ENCODE results near the gene CRX. TPM values are rescaled to one million over a fixed set of nuclear protein-coding genes. Genes with fewer than 3 reads are reported as not detected.
"Not testable (repeated sequence)": the region's sequence is repeated elsewhere in the genome, so short reads cannot be mapped to it uniquely, and the experiment has no call there.

The CRX gene
- total and polyA plus RNA-seq, 2 experiments from 2014 or later, result not detected

DNA sequence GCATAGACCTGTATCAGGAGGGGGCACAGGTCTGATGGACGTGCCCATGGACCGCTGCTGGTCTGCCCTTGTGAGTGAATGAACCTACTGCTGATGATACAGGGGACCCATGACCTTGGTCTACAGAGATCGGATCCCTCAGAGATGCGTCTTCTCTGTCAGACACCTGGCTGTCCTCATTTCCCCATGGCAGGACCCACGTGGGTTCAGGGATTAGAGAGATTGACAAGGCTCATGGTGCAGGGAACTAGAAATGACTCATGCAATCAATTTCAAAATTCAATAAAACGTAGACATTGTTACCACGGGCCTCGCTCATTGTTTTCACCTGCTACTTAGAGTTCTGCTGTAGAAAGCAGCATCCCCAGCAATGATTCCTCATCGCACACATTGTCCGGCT lies 16.4 kb upstream of the CRX start:
- WGBS, 2 experiments (ENCODE audit: low coverage in 1 of 2, low lambda C conversion rate in 2 of 2, missing lambda C conversion rate in 2 of 2), result 66 to 72% methylated on average over 10 of the region's 10 CpGs
- DNase-seq, result no peak
- in situ Hi-C loops (cut with MboI), result no loop called here

GRCh38 chr19:47806435-47806834 lies 15.3 kb upstream of the CRX start:
- no peak overlapping the region for H3K27ac ChIP-seq
- no peaks in the 10 kb centered on the region for H3F3A ChIP-seq (ENCODE audit: insufficient read depth)
- no peak overlapping the region for H3K4me2 ChIP-seq (ENCODE audit: unreplicated experiment)
- no peak overlapping the region for H3K9ac ChIP-seq
- DNase-seq, result no peak
- H3K9me3 ChIP-seq (ENCODE audit: low read depth), result no peaks in the 10 kb centered on the region
- H3K4me3 ChIP-seq, result no peak overlapping the region
- no peaks in the 10 kb centered on the region for H3K4me1 ChIP-seq (ENCODE audit: insufficient read depth)
- H3K79me2 ChIP-seq (ENCODE audit: insufficient read depth), result no peaks in the 10 kb centered on the region
- H3K9me2 ChIP-seq (ENCODE audit: insufficient read depth), result no peaks in the 10 kb centered on the region
- no peaks in the 10 kb centered on the region for H3K36me3 ChIP-seq (ENCODE audit: low read depth)
- TF ChIP-seq EZH2phosphoT487 (IDR thresholded peaks at IDR 0.05; ENCODE audit: insufficient read depth, low read depth), result no peak
- no peak for TF ChIP-seq EZH2 (IDR thresholded peaks at IDR 0.05; ENCODE audit: insufficient read depth, poor library complexity, severe bottlenecking)
- in situ Hi-C loops (cut with MboI), result no loop called here
- WGBS, 2 experiments (ENCODE audit: low coverage in 1 of 2, low lambda C conversion rate in 2 of 2, missing lambda C conversion rate in 2 of 2), result 64% methylated on average over 6 of the region's 6 CpGs
- H2AFZ ChIP-seq, result no peak overlapping the region
- H3K27me3 ChIP-seq (replicated peaks; ENCODE audit: insufficient read depth), result no peaks in the 10 kb centered on the region
- H4K20me1 ChIP-seq (ENCODE audit: insufficient read depth), result no peaks in the 10 kb centered on the region

More for the DNA sequence above, 16.4 kb upstream of the CRX start:
- no peak overlapping the region for H3K27ac ChIP-seq
- H3K4me3 ChIP-seq, result no peak overlapping the region
- H3K27me3 ChIP-seq (replicated peaks; ENCODE audit: insufficient read depth), result no peaks in the 10 kb centered on the region
- H3F3A ChIP-seq (ENCODE audit: insufficient read depth), result no peaks in the 10 kb centered on the region
- no peaks in the 10 kb centered on the region for H3K9me2 ChIP-seq (ENCODE audit: insufficient read depth)
- no peaks in the 10 kb centered on the region for H3K4me1 ChIP-seq (ENCODE audit: insufficient read depth)
- H3K36me3 ChIP-seq (ENCODE audit: low read depth), result no peaks in the 10 kb centered on the region
- no peak overlapping the region for H2AFZ ChIP-seq
- H3K9me3 ChIP-seq (ENCODE audit: low read depth), result no peaks in the 10 kb centered on the region
- no peak overlapping the region for H3K9ac ChIP-seq
- no peak overlapping the region for H3K4me2 ChIP-seq (ENCODE audit: unreplicated experiment)
- TF ChIP-seq EZH2 (IDR thresholded peaks at IDR 0.05; ENCODE audit: insufficient read depth, poor library complexity, severe bottlenecking) (no peak), EZH2phosphoT487 (IDR thresholded peaks at IDR 0.05; ENCODE audit: insufficient read depth, low read depth) (no peak)
- no peaks in the 10 kb centered on the region for H3K79me2 ChIP-seq (ENCODE audit: insufficient read depth)
- no peaks in the 10 kb centered on the region for H4K20me1 ChIP-seq (ENCODE audit: insufficient read depth)

GRCh38 chr19:47813304-47813994 lies 8.3 kb upstream of the CRX start:
- no peaks in the 10 kb centered on the region for H3K4me1 ChIP-seq (ENCODE audit: insufficient read depth)
- H3F3A ChIP-seq (ENCODE audit: insufficient read depth), result no peaks in the 10 kb centered on the region
- 41 to 46% methylated on average over 13 to 17 of the region's 17 CpGs for WGBS, 2 experiments (ENCODE audit: low coverage in 1 of 2, low lambda C conversion rate in 2 of 2, missing lambda C conversion rate in 2 of 2)
- no peak overlapping the region for H3K4me2 ChIP-seq (ENCODE audit: unreplicated experiment)
- DNase-seq, result peak; percentile 56
- no peaks in the 10 kb centered on the region for H3K9me3 ChIP-seq (ENCODE audit: low read depth)
- no peak overlapping the region for H2AFZ ChIP-seq
- no peaks in the 10 kb centered on the region for H4K20me1 ChIP-seq (ENCODE audit: insufficient read depth)
- no peak for TF ChIP-seq EZH2phosphoT487 (IDR thresholded peaks at IDR 0.05; ENCODE audit: insufficient read depth, low read depth)
- TF ChIP-seq EZH2 (IDR thresholded peaks at IDR 0.05; ENCODE audit: insufficient read depth, poor library complexity, severe bottlenecking), result no peak
- H3K79me2 ChIP-seq (ENCODE audit: insufficient read depth), result no peaks in the 10 kb centered on the region
- 0 out of 2 replicates have a peak, but pooled peaks cover 3% of the 10 kb centered on the region for H3K27me3 ChIP-seq (replicated peaks; ENCODE audit: insufficient read depth)
- no peaks in the 10 kb centered on the region for H3K36me3 ChIP-seq (ENCODE audit: low read depth)
- H3K4me3 ChIP-seq, result no peak overlapping the region
- H3K9ac ChIP-seq, result no peak overlapping the region
- in situ Hi-C loops (cut with MboI), result no loop called here
- H3K27ac ChIP-seq, result no peak overlapping the region
- H3K9me2 ChIP-seq (ENCODE audit: insufficient read depth), result no peaks in the 10 kb centered on the region

DNA sequence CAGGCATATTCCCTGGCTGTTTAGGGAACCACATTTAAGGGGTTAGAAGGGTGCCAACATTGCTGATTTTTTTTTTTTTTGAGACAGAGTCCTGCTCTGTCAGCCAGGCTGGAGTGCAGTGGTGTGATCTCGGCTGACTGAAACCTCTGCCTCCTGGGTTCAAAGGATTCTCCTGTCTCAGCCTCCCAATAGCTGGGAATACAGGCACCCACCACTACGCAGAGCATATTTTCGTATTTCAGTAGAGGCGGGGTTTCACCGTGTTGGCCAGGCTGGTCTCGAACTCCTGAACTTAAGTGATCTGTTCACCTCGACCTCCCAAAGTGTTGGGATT lies 7.8 kb upstream of the CRX start:
- H3K9ac ChIP-seq, result no peak overlapping the region
- H3K4me3 ChIP-seq, result no peak overlapping the region
- no peaks in the 10 kb centered on the region for H3K9me3 ChIP-seq (ENCODE audit: low read depth)
- no peaks in the 10 kb centered on the region for H3K36me3 ChIP-seq (ENCODE audit: low read depth)
- H3K79me2 ChIP-seq (ENCODE audit: insufficient read depth), result no peaks in the 10 kb centered on the region
- no peaks in the 10 kb centered on the region for H4K20me1 ChIP-seq (ENCODE audit: insufficient read depth)
- H3K4me1 ChIP-seq (ENCODE audit: insufficient read depth), result no peaks in the 10 kb centered on the region
- H3K27ac ChIP-seq, result no peak overlapping the region
- no peak overlapping the region for H2AFZ ChIP-seq
- H3K9me2 ChIP-seq (ENCODE audit: insufficient read depth), result no peaks in the 10 kb centered on the region
- in situ Hi-C loops (cut with MboI), result no loop called here
- WGBS, 2 experiments (ENCODE audit: low coverage in 1 of 2, low lambda C conversion rate in 2 of 2, missing lambda C conversion rate in 2 of 2), result 16 to 23% methylated on average over 7 of the region's 7 CpGs
- no peak overlapping the region for H3K4me2 ChIP-seq (ENCODE audit: unreplicated experiment)
- no peaks in the 10 kb centered on the region for H3F3A ChIP-seq (ENCODE audit: insufficient read depth)
- no peak for TF ChIP-seq EZH2 (IDR thresholded peaks at IDR 0.05; ENCODE audit: insufficient read depth, poor library complexity, severe bottlenecking)
- no peak for TF ChIP-seq EZH2phosphoT487 (IDR thresholded peaks at IDR 0.05; ENCODE audit: insufficient read depth, low read depth)
- peaks cover 5% of the 10 kb centered on the region; the same call in 1 of the 2 replicates for H3K27me3 ChIP-seq (replicated peaks; ENCODE audit: insufficient read depth)
- DNase-seq, result no peak

GRCh38 chr19:47816270-47816669 lies 5.5 kb upstream of the CRX start:
- H4K20me1 ChIP-seq (ENCODE audit: insufficient read depth); in situ Hi-C loops (cut with MboI); H3K4me1 ChIP-seq (ENCODE audit: insufficient read depth); H3K9me2 ChIP-seq (ENCODE audit: insufficient read depth); H3K4me2 ChIP-seq (ENCODE audit: unreplicated experiment); H3K27ac ChIP-seq; H3K36me3 ChIP-seq (ENCODE audit: low read depth); DNase-seq; H2AFZ ChIP-seq; H3K9me3 ChIP-seq (ENCODE audit: low read depth); H3F3A ChIP-seq (ENCODE audit: insufficient read depth); H3K9ac ChIP-seq; H3K79me2 ChIP-seq (ENCODE audit: insufficient read depth); H3K4me3 ChIP-seq: not testable (repeated sequence)
- 68 to 70% methylated on average over 8 of the region's 8 CpGs for WGBS, 2 experiments (ENCODE audit: low coverage in 1 of 2, low lambda C conversion rate in 2 of 2, missing lambda C conversion rate in 2 of 2)
- H3K27me3 ChIP-seq (replicated peaks; ENCODE audit: insufficient read depth), result peaks cover 26% of the 10 kb centered on the region

DNA sequence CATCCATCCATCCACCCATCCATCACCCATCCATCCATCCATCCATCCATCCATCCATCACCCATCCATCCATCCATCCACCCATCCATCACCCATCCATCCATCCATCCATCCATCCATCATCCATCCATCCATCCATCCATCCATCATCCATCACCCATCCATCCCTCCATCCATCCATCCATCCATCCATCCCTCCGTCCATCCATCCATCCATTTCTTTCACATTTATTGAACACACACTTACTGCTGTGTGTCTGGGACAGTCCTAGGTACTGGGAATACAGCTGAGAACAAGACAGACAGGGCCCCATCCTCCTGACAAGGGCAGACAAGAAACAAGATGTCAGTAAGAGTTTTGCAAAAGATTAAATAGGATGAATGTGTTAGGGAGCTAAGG lies 3.5 kb upstream of the CRX start:
- H3K9me3 ChIP-seq (ENCODE audit: low read depth); in situ Hi-C loops (cut with MboI); H4K20me1 ChIP-seq (ENCODE audit: insufficient read depth); H3K9ac ChIP-seq; DNase-seq; H3K4me2 ChIP-seq (ENCODE audit: unreplicated experiment); H3K27ac ChIP-seq; H3K9me2 ChIP-seq (ENCODE audit: insufficient read depth); H2AFZ ChIP-seq; H3K4me1 ChIP-seq (ENCODE audit: insufficient read depth); H3K4me3 ChIP-seq; H3K79me2 ChIP-seq (ENCODE audit: insufficient read depth); H3F3A ChIP-seq (ENCODE audit: insufficient read depth); H3K36me3 ChIP-seq (ENCODE audit: low read depth): not testable (repeated sequence)
- peaks cover 38% of the 10 kb centered on the region for H3K27me3 ChIP-seq (replicated peaks; ENCODE audit: insufficient read depth)
- WGBS, 2 experiments (ENCODE audit: low coverage in 1 of 2, low lambda C conversion rate in 2 of 2, missing lambda C conversion rate in 2 of 2), result 87 to 92% methylated on average over 1 of the region's 1 CpG

All from GM23248 (cell line).